CD4-positive, alpha-beta T cell treated with Interleukin-15 for 1 hour (primary cell): ENCODE results near the gene MORC2.

Experiments
- DNase-seq: peaks from one replicate; pipeline ENCODE4 v3.0.0-alpha.2; 2020

The MORC2 gene

DNA sequence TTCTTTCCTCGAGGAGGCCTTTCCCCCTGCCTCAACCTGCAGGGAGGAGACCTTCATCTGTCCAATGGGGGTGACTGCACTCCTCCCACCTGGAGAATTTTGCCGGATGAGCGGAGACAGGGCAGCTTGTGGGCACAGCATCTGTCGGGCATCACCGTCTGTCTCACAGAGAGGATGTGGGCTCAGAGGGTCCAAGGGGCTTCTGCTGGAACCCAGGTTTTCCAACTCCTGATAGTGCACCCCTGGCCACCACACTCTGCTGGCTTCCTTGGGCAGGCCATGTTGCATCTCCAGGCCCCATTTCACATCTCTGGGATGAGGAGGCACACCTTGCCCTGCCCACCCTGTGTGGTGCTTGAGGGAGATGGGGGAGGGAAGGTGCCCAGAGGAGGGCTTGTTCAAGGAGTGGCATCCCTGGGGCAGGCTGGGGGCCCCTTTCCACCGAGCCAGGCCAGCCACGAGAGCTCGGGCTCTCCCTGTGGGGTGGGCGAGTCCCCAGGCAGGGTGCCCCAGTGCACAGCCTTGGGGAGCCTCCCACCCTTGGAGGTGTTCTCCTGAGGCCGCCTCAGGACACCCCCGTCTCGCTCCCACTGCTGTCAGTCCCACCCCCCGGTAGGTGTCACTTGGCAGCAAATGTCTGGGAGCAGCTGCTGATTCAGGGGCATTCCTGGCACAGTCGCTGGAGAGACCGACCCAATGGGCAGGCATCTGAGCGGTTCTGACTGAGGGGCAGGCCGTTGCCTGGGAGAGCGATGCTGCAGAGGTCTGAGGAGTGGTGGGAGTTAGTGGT lies 84.2 kb downstream of the MORC2 start:
- DNase-seq = no peak

GRCh38 chr22:30883586-30884145 lies 84.9 kb downstream of the MORC2 start:
- no peak for DNase-seq

DNA sequence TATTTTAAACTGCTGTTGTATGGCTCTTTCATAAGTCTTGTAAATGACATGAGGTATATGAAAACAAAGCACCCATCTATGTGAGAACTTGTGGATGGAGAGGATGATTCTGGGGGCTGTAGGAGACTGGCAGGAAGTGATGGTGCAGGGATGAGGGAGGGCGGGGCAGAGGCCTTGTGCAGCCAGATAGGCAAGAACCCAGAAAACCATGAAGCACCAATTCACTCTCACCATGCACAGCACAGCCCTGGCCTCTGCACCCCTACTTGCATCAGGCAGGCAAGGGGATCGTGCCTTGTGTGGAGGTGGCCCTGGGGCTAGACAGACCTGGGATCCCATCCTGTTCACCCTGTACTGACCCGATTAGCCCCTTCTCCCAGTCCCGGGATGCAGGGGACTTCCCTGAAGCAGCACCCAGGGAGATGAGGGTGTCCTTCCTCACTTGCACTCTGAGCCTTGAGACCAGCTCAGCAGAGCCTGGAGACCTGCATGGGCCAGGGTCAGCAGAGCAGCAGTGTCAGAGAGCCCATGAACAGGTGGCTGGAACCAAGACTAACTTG lies 85.5 kb downstream of the MORC2 start:
- no peak for DNase-seq

- DNase-seq = no peak
Observed at GRCh38 chr22:30882184-30882717, 86.3 kb downstream of the MORC2 start.

DNA sequence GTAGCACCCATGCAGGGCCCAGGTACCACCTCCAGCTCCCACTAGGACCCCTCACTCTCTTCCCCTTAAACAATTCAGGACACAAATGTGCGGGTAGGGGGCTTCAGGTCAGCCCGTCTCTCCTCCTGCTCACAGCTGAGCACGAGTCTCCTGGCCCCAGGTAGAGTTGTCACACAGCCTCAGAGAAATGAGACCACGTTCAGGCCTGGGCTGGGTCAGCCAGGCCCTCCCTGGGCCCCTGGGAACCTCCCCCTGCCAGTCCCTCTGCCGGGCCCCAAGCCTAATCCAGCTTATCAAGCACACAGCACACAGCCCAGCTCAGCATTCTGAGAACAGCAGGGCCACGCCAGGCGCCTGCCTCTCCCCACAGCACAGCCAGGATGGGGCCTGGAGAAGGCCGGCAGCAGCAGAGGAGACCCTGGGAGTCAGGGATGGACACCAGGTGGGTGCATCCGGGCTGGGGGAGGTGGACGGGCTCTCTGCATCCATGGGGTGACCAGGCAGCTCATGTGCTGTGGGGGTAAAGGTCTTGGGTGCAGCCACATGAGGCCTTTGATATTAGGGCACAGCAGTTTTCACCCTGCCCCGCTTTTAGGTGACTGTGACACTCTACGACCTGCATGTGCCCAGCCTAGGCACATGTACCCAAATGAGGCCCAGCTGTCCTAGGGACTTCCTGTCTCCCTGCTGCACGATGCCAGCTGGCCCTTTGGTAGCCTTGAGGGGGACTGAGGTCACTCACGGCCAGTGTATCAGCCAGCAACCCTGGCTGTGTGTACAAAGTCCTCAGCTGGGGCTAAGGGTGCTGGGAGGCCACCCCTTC lies 87.0 kb downstream of the MORC2 start:
- no peak for DNase-seq

DNA sequence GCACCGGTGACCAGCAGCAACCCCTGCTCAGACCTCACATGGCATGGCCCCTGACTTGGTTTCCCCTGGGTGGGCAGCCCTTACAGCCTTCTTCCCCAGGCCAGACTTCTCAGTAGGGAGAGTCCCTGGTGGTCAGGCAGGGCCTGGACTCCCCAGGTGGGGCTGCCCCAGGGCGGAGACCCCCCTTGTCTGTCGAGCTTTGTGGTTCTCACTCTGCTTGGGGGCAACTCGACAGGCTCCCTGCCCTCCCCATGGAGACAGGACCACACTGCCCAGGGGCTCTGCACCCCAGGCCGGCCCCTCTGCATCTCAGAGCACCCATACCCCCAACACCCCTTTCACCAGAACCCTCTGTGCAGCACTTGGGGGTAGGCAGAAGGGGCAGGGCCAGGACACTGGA lies 87.7 kb downstream of the MORC2 start:
- DNase-seq = no peak

GRCh38 chr22:30880181-30880601 lies 88.4 kb downstream of the MORC2 start:
- no peak for DNase-seq

DNA sequence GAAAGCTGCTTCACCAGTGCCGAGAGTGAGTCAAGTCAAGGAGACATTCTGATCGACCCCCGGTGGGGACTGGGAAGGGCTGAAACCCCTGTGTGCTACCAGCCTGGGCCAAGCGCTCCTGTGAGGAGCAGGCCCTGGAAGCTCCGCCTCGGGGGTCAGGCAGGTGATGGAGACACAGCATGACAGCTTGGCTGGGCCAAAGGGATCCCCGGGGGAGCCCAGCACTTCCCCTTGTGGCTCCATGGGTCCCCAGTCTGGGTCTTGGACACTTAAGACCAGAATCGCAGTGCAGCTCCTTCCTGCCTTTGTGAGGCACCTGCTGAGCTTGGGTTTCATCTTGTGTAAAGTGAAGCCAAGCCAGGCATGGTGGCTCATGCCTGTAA lies 89.2 kb downstream of the MORC2 start:
- DNase-seq = no peak

GRCh38 chr22:30878516-30879414 lies 89.8 kb downstream of the MORC2 start:
- DNase-seq = no peak

- no peak for DNase-seq
Observed at GRCh38 chr22:30877662-30878515, 90.7 kb downstream of the MORC2 start.

DNA sequence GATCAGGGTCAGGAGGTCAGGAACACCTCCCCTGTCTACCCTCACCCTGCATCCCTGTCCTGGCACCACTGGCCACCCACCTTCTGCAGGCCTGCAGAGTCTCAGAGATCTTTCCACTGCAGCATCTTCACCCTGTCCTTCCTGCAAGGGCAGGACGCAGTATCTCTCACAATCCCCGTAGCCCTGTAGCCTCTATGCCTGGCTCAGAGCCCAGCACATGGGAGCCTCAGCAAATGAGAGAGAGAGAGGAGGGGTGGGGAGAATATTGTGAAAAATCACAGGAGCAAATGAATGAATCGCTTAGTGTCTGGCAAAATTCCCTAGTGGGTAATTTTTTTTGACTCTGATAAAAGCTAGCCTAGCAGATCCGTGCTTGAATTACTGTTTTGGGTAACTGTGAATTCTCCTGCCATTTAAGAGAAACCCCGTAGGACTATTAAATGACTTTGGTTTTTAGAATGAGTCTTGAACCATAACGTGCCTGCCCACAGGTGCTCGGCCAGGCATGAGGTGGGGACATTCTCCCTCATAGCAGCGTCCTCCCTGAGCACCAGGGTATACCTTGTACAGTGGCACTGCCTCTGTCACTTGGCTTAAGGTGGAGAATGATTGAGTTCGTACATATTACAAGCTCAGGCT lies 91.5 kb downstream of the MORC2 start:
- DNase-seq = no peak

GRCh38 chr22:30876221-30876751 lies 92.3 kb downstream of the MORC2 start:
- DNase-seq = no peak

GRCh38 chr22:30875481-30876215 lies 92.9 kb downstream of the MORC2 start:
- DNase-seq = no peak
